HG03039 (cell line): Measurements from ENCODE around the gene DNAJB12.
A peak's percentile ranks its signal among the peaks of the same experiment; 100 is the strongest.
"Not testable (repeated sequence)": the region's sequence is repeated elsewhere in the genome, so short reads cannot be mapped to it uniquely, and the experiment has no call there.

Experiments
- ATAC-seq: cut with Tn5 transposase; IDR thresholded peaks from one replicate; pipeline ENCODE4 v1.9.1; 2021; ENCODE audit warnings: mild to moderate bottlenecking, moderate library complexity; ENCODE audit not compliant: unreplicated experiment

The DNAJB12 gene

DNA sequence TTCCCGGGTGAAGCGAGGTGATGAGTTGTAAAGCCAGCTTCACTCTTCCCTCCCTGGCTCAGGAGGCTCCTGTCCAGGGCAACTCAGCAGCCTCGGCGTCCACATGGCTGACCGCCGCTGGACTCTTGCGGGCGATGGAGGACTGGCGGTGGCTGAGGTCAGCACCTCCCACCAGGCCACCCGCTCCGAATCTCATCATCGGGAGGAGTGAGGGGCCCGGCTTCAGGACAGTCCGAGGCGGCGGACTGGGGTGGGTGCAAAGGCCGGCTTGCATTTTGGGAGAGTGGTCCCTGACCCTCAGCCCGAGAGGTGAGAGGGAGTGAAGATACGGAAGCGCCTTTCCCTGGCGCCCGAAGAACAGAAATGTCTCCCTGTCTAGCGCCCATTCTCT is 759 bp downstream of the DNAJB12 start:
- peak; percentile 12 for ATAC-seq

DNA sequence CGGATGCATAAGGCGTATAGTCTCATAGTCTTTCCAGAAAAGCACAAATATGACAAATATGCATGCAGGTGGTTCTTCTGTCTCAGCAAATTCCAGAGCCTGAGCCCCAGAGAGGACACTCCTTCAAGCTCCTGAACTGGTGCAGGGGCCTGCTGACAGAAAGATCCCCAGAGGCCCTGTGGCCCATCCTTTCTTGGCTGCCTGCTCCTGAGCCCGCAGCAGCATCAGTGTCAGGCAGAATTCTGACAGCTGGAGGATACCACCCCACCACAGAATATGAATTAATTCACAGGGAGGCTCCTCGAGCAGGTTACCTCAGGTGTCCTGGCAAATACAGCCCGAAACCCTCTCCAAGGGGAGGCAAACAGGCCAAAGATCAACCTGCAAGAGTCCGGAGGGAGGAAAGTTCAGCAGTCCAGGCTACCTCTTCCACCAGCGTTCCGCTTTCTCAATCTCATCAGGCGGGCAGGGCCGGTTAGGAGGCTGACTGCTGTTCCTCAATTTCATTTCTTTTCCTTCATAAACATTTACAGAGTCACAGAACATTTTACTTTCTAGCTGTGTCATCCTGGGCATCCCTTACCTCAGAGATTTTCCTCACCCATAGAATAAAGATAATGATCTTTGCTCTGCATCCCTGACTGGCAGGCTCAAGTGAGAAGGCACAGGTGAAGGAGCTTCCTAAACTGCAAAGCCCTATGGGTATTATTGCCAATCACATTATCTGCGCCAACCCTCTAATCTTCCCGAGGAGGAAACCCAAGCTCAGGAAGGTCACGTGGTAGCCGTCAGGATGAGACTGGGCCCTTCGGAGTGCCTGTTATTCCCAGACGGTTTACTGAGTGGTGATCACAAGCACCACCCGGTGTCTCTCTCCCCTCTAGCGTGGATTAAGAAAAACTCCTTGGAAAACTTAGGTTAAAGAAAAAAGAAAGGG is 1.4 kb downstream of the DNAJB12 start:
- no peak for ATAC-seq

DNA sequence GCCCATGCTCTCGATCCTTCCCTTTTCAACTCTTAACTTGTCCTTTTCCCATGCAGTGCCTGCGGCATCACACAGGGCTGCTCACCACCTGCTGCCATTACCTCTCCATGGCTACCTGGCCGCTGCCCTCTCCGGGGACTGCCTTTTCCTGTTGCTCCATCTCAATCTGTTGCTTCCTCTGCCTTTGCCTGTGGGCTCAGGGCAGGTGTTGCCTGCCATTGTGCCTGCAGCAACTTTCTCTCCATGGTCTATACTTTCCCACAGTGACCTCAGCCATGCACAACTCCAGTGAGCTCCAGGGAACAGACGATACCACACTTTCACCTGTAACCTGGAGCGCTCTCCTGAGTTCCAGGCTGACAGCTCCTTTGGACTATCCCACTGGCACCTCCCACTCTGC is 3.2 kb downstream of the DNAJB12 start:
- no peak for ATAC-seq

- ATAC-seq: no peak
These were observed 5.3 kb downstream of the DNAJB12 start for GRCh38 chr10:72349438-72349837.

- ATAC-seq: no peak
These were observed 6.4 kb downstream of the DNAJB12 start for GRCh38 chr10:72348282-72348681.

DNA sequence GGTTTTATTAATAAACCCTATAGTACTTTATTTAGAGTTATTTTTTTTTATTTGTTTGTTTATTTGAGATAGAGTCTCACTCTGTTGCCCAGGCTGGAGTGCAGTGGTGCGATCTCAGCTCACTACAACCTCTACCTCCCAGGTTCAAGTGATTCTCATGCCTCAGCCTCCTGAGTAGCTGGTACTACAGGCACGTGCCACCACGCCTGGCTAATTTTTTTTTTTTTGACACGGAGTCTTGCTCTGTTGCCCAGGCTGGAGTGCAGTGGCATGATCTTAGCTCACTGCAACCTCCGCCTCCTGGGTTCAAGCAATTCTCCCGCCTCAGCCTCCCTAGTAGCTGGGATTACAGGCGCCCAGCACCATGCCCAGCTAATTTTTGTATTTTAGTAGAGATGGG is 8.6 kb downstream of the DNAJB12 start:
- ATAC-seq: not testable (repeated sequence)

- ATAC-seq: no peak
These were observed 9.8 kb downstream of the DNAJB12 start for GRCh38 chr10:72344932-72345331.

DNA sequence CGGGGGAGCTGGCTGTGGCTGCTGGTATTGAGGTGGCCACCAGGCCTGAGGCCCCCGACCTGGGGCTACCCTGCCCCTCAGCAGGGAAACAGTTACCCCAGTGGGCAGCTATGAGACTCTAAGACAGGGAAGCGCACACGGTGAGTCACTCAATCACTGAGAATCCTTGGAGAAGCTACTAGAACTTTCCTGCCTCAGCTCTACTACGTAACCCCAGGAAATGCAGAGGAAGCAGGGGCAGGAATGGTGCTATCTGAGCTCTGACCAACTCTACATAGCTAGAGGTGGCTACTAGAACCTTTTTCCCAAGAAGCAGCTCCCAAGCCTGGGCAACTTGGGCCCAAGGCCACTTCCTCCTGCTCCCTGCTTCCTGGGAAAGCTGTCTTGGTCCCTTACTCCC is 11.8 kb downstream of the DNAJB12 start:
- no peak for ATAC-seq

- ATAC-seq: no peak
These were observed 14.0 kb downstream of the DNAJB12 start for GRCh38 chr10:72340510-72341261.

- no peak for ATAC-seq
These were observed 16.5 kb downstream of the DNAJB12 start for GRCh38 chr10:72338180-72338579.

GRCh38 chr10:72337722-72338121 is 17.0 kb downstream of the DNAJB12 start:
- no peak for ATAC-seq

- no peak for ATAC-seq
These were observed 17.6 kb downstream of the DNAJB12 start for GRCh38 chr10:72337039-72337629.

DNA sequence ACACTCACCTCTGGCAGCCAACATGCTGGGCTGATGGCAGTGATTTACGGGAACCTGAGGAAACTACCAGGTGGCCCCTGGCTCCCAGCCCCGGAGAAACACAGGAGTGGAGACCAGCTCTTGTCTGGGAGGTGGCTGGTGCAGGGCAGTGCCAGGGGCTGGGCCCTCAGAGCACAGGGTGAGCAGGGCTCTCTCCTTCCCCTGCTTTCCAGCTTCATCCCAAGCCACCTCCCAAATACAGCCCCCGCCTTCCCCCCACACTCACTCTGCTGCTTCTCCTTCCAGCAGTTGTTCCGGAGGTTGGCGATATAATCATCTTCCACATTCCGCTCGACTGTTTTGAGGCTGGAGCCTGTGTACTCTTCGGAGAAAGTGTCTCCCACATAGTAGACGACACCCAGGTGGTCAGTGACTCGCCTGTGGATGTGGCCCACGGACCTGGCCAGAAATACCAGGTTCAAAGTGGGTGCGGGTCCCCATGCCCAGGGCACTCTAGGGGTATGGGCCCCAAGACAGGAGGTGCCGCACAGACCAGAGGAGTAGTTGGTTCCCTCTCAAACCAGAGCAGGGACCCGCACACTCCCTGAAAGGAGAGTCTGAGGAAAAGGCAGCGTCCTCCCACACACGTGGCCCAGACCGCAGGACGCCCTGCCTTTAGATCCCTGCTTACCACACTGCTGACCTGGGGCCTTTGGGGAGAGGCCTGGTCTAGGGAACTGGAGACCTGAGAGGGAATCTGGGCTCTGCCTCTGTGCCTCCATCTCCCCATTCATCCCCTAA is 18.3 kb downstream of the DNAJB12 start:
- ATAC-seq: no peak

GRCh38 chr10:72335394-72336258 is 19.1 kb downstream of the DNAJB12 start:
- ATAC-seq: peak; percentile 22

GRCh38 chr10:72334825-72335393 is 19.8 kb downstream of the DNAJB12 start:
- peak; percentile 45 for ATAC-seq

- no peak for ATAC-seq
These were observed 20.4 kb downstream of the DNAJB12 start for GRCh38 chr10:72334196-72334824.

GRCh38 chr10:72333112-72334015 is 21.4 kb downstream of the DNAJB12 start:
- no peak for ATAC-seq
